Peyer's patch (tissue), 4 donors: ENCODE results near the gene ZNF235. TPM values are rescaled to one million over a fixed set of nuclear protein-coding genes. Genes with fewer than 3 reads are reported as not detected.
"Not testable (repeated sequence)": the region's sequence is repeated elsewhere in the genome, so short reads cannot be mapped to it uniquely, and the experiment has no call there.

Source experiments
- DNase-seq, 3 donors: peaks; one replicate each; pipeline ENCODE4 v3.0.0-alpha.2; 2017 to 2019
- H3K27ac ChIP-seq, 4 donors: fragments of 200-600 bp; sonication (generic); one replicate each; pipeline ENCODE4 v1.5.1; 2016 to 2019
- H3K27me3 ChIP-seq, 2 donors: fragments of 200-600 bp; sonication (generic); one replicate each; pipeline ENCODE4 v1.5.1; 2019
- H3K36me3 ChIP-seq, 3 donors: fragments of 200-600 bp; sonication (generic); one replicate each; pipeline ENCODE4 v1.5.1; 2016 to 2019
- H3K4me1 ChIP-seq, 4 donors: fragments of 200-600 bp; sonication (generic); one replicate each; pipeline ENCODE4 v1.5.1; 2016 to 2019
- H3K4me3 ChIP-seq, 4 donors: fragments of 200-600 bp; sonication (generic); 1 replicate in 3 of 4; 2 replicates in 1 of 4; pipeline ENCODE4 v1.5.1; 2016 to 2019; ENCODE audit warnings: mild to moderate bottlenecking in 1 of 4
- H3K9me3 ChIP-seq, 4 donors: fragments of 200-600 bp; sonication (generic); one replicate each; pipeline ENCODE4 v1.5.1; 2016 to 2019; ENCODE audit warnings: mild to moderate bottlenecking in 1 of 4
- POLR2A ChIP-seq, 2 donors: fragments of 450-650 bp; IDR thresholded peaks; one replicate each; pipeline ENCODE4 v1.5.1; 2017; ENCODE audit warnings: antibody characterized with exemption in 2 of 2, mild to moderate bottlenecking in 2 of 2, moderate library complexity in 2 of 2
- total RNA-seq, 4 donors: library from RNA; depleted of rRNA; stranded (reverse); fragments of >200 nt; gene quantifications; one replicate each; pipeline ENCODE4 v1.1.0, GENCODE V29; 2016
- TF ChIP-seq, protein P1 (sequence below), 6 experiments: fragments of 450-650 bp in 4 of 6; fragments of 200-600 bp in 2 of 6; sonication (generic) in 1 of 6; IDR thresholded peaks; one replicate each; pipeline ENCODE4 v1.5.1; 2017 to 2019; ENCODE audit warnings: antibody characterized with exemption in 6 of 6, mild to moderate bottlenecking in 3 of 6, moderate library complexity in 1 of 6

Gene ZNF235
- 10 to 100 TPM in 1 of 4 donors, 1 to 10 TPM in 3; 7.4 to 11.0 (median 9.3) TPM for total RNA-seq

DNA sequence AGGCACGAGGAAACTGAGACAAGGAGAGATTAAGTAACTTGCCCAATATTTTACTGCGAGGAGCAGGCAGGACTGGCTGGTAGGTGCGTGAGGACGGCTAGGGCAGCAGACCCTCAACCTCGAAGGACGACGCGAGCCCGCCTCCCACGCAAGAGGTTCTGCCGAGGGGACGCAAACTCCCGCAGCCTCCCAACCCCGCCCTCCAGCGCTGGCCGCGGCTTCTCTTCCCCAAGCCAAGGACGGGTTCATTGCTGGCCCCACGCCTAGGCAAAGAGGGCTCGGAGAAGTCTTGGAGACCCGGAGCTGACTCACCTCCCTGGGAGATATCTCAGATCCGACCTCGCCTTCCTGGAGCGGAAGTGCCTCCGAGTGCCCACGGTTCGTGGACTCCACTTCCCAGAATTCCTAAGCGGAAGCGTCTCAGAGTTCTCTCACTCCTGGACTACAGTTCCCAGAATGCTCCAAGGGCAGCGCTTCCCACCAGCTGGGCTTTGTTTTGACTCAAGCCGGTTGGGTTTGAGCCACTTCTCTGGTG lies at the start of gene ZNF235:
ZNF235 (minus strand) TSS at position 367 of the 535 bp plus-strand sequence. CDS start 1,621 bp downstream, outside the sequence.
- Histone ChIP-seq H3K27me3 (no peaks in the 10 kb centered on the region), H3K9me3 (peaks cover 0 to 5% (median 0%) of the 10 kb centered on the region in 4 donors), H3K36me3 (peaks cover 0 to 27% (median 0%) of the 10 kb centered on the region in 3 donors), H3K4me3 (peak within 1 kb of the TSS; percentile 53 to 94 (median 72)), H3K4me1 (peaks cover 0 to 10% (median 0%) of the 10 kb centered on the region in 4 donors), H3K27ac (peak within 1 kb of the TSS; percentile 59 to 79 (median 77))
- DNase-seq, result peak; percentile 83 to 95 (median 85)
- TF ChIP-seq POLR2A (IDR thresholded peaks at IDR 0.05), result peak; percentile 23 to 31
- TF ChIP-seq, protein P1, sequence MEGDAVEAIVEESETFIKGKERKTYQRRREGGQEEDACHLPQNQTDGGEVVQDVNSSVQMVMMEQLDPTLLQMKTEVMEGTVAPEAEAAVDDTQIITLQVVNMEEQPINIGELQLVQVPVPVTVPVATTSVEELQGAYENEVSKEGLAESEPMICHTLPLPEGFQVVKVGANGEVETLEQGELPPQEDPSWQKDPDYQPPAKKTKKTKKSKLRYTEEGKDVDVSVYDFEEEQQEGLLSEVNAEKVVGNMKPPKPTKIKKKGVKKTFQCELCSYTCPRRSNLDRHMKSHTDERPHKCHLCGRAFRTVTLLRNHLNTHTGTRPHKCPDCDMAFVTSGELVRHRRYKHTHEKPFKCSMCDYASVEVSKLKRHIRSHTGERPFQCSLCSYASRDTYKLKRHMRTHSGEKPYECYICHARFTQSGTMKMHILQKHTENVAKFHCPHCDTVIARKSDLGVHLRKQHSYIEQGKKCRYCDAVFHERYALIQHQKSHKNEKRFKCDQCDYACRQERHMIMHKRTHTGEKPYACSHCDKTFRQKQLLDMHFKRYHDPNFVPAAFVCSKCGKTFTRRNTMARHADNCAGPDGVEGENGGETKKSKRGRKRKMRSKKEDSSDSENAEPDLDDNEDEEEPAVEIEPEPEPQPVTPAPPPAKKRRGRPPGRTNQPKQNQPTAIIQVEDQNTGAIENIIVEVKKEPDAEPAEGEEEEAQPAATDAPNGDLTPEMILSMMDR (IDR thresholded peaks at IDR 0.05), result no peak

- no peak overlapping the region for H3K4me3 ChIP-seq
- DNase-seq, result no peak
- H3K27me3 ChIP-seq, result no peaks in the 10 kb centered on the region
- no peak for TF ChIP-seq POLR2A (IDR thresholded peaks at IDR 0.05)
- TF ChIP-seq, protein P1 (IDR thresholded peaks at IDR 0.05), result no peak
- H3K9me3 ChIP-seq, result peaks cover 0 to 35% (median 0%) of the 10 kb centered on the region in 4 donors
- no peak overlapping the region for H3K27ac ChIP-seq
- no peaks in the 10 kb centered on the region for H3K4me1 ChIP-seq
- H3K36me3 ChIP-seq, result peaks cover 0 to 3% (median 0%) of the 10 kb centered on the region in 3 donors
Observed at GRCh38 chr19:44346556-44346955, 41.7 kb upstream of the ZNF235 start.

DNA sequence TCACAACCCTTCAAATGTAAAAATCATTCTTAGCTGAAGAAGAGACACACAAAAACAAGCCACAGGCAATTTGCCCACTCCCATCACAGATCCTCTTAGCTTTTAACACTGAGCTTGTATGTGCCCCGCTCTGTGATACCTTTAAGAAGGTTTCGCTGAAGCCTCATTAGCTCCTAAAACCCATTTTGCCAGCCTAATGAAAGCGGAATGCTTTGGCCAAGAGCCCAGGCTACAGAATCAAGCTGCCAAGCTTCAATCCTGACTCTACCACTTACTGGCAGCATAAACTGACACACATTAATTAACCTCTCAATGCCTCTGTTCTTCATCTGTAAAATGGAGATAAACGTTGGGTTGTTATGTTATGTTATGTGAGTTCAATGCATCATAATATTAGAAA lies 41.1 kb upstream of the ZNF235 start:
- Histone ChIP-seq H3K27me3 (no peaks in the 10 kb centered on the region), H3K9me3 (peaks cover 0 to 29% (median 0%) of the 10 kb centered on the region in 4 donors), H3K4me3 (no peak overlapping the region), H3K27ac (no peak overlapping the region), H3K4me1 (no peaks in the 10 kb centered on the region), H3K36me3 (peaks cover 0 to 4% (median 0%) of the 10 kb centered on the region in 3 donors)
- TF ChIP-seq POLR2A (IDR thresholded peaks at IDR 0.05), result no peak
- TF ChIP-seq, protein P1 (IDR thresholded peaks at IDR 0.05), result no peak
- DNase-seq, result no peak

- Histone ChIP-seq H3K36me3 (peaks cover 0 to 21% (median 0%) of the 10 kb centered on the region in 3 donors), H3K4me1 (no peaks in the 10 kb centered on the region), H3K27ac (no peak overlapping the region), H3K4me3 (no peak overlapping the region), H3K9me3 (peaks cover 0 to 23% (median 0%) of the 10 kb centered on the region in 4 donors), H3K27me3 (no peaks in the 10 kb centered on the region)
- no peak for DNase-seq
- TF ChIP-seq, protein P1 (IDR thresholded peaks at IDR 0.05), result no peak
- TF ChIP-seq POLR2A (IDR thresholded peaks at IDR 0.05), result no peak
Observed at GRCh38 chr19:44344255-44344654, 39.4 kb upstream of the ZNF235 start.

DNA sequence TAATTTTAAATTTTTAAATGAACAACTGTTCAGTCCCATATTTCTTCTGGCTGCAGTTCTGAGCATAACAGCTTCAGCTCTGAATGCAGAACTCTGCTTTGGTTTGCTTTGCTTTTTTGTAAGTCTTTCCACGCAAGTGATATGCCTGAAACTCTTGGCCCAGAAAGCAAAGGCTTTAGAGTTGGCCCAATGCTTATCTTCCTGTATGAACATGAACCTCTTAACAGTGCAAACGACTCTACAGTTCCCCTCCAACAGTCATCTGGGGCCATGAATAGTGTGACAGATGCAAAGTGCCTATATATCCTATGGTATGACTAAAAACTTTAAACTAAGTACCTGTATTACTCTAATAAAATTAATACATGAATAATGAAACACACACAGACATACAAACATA lies 37.0 kb upstream of the ZNF235 start:
- no peak for DNase-seq
- Histone ChIP-seq H3K27ac (no peak overlapping the region), H3K27me3 (no peaks in the 10 kb centered on the region), H3K9me3 (peaks cover 0 to 19% (median 0%) of the 10 kb centered on the region in 4 donors), H3K4me1 (no peaks in the 10 kb centered on the region), H3K36me3 (peaks cover 0 to 42% (median 0%) of the 10 kb centered on the region in 3 donors), H3K4me3 (no peak overlapping the region)
- TF ChIP-seq, protein P1 (IDR thresholded peaks at IDR 0.05), result no peak
- no peak for TF ChIP-seq POLR2A (IDR thresholded peaks at IDR 0.05)

DNA sequence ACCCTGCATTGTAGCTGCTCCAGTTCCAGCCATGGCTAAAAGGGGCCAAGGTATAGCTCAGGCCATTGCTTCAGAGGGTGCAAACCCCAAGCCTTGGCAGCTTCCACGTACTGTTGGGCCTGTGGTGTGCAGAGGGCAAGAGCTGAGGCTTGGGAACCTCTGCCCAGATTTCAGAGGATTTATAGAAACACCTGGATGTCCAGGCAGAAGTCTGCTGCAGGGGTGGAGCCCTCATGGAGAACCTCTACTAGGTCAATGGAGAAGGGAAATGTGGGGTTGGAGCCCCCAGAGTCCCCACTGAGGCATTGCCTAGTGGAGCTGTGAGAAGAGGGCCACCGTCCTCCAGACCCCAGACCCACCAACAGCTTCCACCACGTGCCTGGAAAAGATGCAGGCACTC lies 29.8 kb upstream of the ZNF235 start:
- not testable (repeated sequence) for H3K27me3 ChIP-seq, H3K27ac ChIP-seq, H3K4me3 ChIP-seq, DNase-seq, H3K4me1 ChIP-seq
- Histone ChIP-seq H3K36me3 (peaks cover 0 to 95% (median 0%) of the 10 kb centered on the region in 3 donors), H3K9me3 (peaks cover 0 to 63% (median 8%) of the 10 kb centered on the region in 4 donors)
